Body of pancreas (tissue), 4 donors: ENCODE measurements around the gene GREB1.

Experiments
- CTCF ChIP-seq, 7 experiments: fragments of 450-650 bp in 4 of 7; fragments of 200-600 bp in 3 of 7; sonication (generic) in 3 of 7; IDR thresholded peaks; one replicate each; pipeline ENCODE4 v1.5.1; 2016 to 2019; ENCODE audit warnings: antibody characterized with exemption in 7 of 7
- POLR2A ChIP-seq, 3 donors: fragments of 450-650 bp; IDR thresholded peaks; one replicate each; pipeline ENCODE4 v1.6.1; 2016; ENCODE audit warnings: antibody characterized with exemption in 3 of 3, mild to moderate bottlenecking in 2 of 3

DNA sequence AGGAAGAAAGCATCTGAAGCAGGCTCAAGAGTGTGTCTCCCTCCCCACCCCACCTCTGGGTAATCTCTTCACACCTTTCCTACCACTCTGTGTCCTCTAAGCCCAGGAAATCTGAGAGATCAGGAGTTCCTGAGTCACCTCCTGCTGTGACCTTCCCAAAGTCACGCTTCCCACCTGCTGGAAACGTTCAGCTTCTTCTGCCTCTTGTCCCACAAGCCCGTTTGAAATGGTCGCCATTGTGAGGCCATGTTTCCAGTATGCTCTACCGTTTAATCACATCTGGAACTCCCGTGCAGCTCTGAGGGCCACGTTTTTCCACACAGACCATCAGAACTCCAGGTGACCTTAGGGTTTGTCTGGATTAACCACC lies 25.9 kb downstream of the GREB1 start:
- TF ChIP-seq POLR2A (IDR thresholded peaks at IDR 0.05) (no peak), CTCF (IDR thresholded peaks at IDR 0.05) (no peak)
